Activated CD8-positive, alpha-beta memory T cell treated with anti-CD3 and anti-CD28 coated beads, Interleukin-2, amount 50 U/mL, for 4 hours (primary cell): ENCODE data around the gene CXCL14.

Experiments
- DNase-seq: peaks from one replicate; pipeline ENCODE4 v3.0.0-alpha.2; 2020

The CXCL14 gene

DNA sequence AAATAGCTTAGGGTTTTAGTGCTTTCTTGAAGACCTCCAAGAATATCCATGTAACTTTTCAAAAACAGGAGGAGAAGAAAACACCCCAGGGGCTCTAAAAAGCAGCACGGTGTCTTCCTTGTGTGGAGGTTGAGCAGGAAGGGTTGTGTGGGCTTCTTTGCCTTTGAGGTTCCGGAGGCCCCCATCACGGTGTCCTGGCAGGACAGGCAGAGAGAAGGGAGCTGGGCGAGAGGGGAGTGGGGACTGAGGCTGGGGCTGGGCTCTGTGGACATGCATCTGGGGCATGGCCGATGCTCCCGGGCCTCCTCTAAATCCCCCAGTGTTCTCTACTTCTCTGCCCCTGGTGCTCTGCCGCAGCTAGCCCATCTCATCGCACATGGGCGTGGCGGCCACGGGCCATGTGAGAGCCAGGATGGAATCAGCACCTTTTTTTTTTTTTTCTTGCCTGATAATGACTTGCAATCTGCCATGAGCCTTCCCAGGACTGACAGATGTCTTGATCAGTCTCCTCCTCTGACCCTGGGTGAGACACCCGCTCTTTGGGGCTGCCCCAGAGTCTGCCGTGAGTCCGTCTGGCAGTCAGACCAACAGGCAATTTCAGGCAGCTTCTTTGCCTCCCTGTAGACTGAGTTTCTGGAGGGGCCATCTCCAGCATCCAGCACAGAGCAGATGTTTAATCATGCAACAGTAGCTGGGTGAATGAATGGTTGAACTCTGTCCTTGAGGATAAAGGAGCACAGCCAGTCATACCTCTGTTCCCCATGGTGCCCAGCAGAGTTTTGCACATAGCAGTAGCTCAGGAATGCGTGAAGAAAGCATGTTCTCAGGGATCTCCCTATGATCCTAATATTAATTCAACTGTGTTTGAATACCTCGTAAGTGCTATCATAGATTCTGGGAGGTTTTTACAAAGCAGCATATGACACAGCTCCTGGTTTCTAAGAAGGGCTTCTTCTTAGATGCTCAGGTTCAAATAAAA, 12.1 kb downstream of the CXCL14 start:
- no peak for DNase-seq

GRCh38 chr5:135565725-135566421, 12.9 kb downstream of the CXCL14 start:
- DNase-seq = peak; percentile 60

DNA sequence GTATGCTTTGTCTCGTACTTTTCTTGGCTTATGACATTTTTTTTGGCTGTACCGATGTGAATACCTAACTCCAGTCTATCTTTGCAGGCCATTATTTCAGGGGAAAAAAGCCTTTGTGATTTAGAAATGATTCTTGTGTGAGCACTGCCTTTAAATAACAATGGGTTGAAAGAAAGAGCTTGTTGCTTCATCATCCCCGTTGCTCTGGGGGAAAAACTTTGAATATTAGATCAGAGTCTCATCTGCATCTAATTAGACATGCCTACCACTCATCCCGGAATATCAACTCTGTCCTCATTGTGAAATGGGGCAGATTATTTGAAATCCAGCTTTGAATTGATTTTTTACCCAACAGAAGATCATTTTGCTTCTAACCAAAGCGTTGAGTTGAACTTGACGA, 13.5 kb downstream of the CXCL14 start:
- no peak for DNase-seq

GRCh38 chr5:135564331-135564730, 14.5 kb downstream of the CXCL14 start:
- no peak for DNase-seq

GRCh38 chr5:135561266-135561665, 17.5 kb downstream of the CXCL14 start:
- no peak for DNase-seq

- DNase-seq = peak; percentile 52
These were observed 17.9 kb downstream of the CXCL14 start for GRCh38 chr5:135560858-135561257.

DNA sequence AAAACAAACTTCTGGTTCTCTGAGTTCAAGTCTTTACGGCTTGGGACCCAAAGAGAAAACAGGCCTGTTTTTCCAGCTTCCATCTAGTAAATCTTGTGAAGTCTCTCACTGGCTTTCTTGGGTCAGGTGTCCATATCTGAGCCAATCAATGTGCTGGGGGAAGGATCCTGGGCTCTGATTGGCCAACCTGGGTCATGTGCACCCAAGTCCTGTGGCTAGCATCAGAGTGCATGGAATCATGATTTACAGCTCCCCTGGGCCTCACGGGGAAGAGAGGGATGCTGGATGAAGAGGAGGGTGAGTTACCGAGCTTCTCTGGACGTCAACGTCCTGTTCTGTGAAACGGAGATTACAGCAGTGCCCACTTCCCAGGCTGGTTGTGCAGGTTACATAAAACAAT, 19.4 kb downstream of the CXCL14 start:
- DNase-seq = no peak

- DNase-seq = no peak
These were observed 21.5 kb downstream of the CXCL14 start for GRCh38 chr5:135557076-135557838.

- no peak for DNase-seq
These were observed 22.2 kb downstream of the CXCL14 start for GRCh38 chr5:135556620-135557019.

DNA sequence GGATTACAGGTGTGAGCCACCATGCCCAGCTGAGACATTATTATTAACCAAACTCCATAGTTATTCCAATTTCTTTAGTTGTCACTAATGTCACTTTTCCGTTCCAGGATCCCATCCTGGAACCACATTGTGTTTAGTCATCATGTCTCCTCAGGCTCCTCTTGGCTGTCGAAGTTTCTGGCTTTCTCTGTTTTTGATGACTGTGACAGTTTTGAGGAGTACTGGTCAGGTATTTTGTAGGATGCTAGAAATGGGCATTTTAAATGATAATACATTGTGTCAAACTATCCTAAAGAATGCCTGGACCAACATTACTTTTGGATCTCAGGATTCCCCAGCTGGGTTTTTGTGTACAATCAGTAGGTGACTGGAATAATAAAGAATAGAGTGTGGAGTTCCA, 23.3 kb downstream of the CXCL14 start:
- DNase-seq = no peak

DNA sequence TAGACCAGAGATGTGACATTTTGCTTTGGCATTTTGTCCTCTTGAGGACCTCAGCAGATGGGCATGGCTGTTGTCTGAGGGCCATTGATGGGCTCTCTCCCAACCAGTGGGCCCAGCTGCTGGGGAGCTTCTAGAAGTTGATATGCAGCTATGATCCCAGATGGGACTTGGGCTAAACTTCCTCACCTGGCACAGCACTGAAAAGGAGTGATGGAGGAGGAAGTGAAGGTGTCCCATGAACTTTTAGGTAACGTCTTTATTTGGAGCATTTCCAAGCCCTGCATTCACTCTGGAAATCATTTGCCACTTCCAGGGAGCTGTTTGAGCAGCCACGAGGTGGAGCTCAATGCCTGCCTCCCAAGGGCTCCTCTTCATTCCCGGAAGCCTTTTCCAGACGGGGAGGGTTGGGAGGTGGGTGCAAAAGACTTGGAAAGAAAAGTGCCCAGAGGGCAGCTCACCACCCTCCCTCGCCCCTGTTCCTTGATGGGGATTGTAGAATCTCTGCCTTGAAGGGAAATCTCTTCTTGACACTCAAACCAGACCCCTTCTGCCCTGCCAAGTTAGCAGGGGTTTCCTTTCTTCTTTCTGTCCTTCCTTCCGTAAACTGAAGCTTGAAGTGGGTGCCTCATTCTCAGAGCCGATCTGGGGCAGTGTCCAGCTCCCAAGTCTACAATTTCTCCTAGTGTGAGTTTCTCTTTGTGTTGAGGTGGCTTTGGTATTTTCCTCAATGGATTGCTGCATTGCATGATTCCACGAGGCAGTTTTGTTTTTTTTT, 24.9 kb downstream of the CXCL14 start:
- DNase-seq = no peak

- peak; percentile 36 for DNase-seq
These were observed 27.0 kb downstream of the CXCL14 start for GRCh38 chr5:135551593-135552447.

GRCh38 chr5:135549413-135549812, 29.4 kb downstream of the CXCL14 start:
- no peak for DNase-seq

GRCh38 chr5:135547590-135548254, 31.1 kb downstream of the CXCL14 start:
- no peak for DNase-seq

DNA sequence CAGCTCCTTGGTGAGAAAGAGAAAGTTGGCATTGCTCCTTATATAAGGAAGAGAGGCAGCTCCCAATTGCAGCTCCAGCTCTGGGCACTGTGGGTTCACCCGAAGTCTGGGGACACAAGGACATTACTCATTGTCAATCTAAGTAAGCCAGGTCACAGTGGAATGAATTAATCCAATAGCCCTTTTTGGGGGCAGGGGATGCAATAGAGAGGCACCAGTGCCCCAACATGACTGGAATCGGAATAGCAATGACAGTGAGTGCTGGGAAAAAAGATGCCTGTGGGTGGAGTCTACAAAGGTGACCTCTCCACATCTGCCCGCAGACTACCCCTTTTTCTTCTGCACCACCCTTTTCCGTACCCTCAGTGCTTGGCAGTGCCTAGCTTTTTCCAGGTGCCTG, 31.9 kb downstream of the CXCL14 start:
- no peak for DNase-seq

DNA sequence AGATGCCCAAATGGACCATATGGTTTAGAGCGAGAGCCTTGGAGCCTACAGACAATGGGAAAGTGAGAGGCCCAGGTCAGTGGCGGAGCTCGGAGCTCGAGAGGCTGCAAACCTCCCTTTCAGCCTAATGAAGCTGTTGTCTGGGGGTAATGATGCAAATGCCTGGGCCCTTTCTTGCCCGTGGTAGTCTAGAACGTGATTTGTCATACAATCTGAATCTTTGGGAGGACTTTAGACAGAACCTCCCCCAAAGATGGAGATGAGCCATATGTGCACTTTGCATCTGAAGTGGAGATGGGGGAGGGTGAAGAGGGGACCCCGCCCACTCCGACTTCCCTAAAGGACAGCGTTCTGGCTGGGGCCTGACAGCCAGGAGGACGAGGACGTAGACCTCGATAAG, 32.7 kb downstream of the CXCL14 start:
- no peak for DNase-seq

GRCh38 chr5:135545099-135545498, 33.7 kb downstream of the CXCL14 start:
- DNase-seq = no peak

DNA sequence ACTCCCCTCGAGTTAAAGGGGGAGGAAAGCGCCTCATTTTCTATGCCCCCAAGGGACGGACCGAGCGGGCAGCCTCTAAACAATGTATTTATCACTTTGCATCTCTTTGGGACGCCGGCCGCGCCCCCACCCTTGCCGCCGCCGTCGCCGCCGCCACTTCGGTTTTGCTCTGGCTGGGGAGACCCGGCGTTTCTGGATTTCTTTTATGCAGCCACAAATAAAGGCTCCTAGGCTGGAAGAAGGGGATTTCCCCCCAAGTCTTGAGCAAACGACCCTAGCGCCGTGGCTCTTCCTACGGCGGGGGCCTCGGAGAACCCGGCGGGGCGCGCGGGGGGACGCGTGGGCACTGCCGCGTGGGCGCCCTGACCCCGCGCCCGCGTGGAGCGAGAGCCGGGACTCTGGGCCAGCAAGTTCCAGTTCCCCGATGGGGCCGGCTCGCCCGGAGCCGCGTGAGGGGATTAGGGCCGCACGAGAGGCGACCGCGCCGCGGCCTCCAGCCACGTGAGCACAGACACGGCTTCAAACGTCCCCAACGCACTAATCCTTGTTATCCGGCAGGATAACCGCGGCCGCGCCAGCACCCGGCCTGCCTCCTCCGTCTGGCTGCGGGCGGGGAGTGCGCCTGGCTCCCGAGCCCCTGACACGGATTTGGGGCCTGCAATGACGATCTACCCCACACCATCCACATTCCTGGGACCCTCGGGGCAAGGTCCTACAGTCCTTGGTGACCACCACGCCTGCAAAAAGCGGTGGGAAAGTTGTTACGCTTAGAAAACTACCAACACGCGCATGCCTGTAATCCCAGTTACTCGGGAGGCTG, 35.1 kb downstream of the CXCL14 start:
- DNase-seq = no peak

DNA sequence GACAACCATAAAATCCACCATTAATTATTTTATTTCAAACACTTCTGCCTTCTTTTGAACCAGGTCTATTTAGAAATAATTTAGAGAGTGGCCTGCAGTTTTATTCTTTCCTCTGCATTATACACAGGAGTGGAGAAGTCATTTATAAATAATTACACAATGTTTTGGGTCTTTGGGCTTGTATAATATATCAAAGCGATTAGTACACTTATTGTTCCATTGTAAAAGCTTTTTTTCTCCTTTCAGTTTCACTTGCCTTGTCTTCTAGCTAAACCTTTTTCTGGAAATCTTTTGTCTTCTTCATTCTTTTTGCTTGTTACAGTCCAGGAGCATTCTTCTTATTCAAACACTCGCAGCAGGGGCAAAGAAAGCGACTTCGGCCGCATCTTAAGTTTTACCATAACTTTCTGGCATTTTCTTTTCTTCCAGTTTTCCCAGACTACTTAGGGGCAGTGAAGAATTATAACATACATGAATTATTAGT, 35.7 kb downstream of the CXCL14 start:
- DNase-seq = no peak
